MCF 10A (cell line): ENCODE data around the gene SLC22A1. TPM values are rescaled to one million over a fixed set of nuclear protein-coding genes. Genes with fewer than 3 reads are reported as not detected.

Experiments
- BruUV-seq: library from RNA; stranded (reverse); fragments of 400-500 nt; replicated peaks from 2 replicates; lab custom pipeline; 2021; lab: Mats Ljungman, UMichigan
- CTCF ChIA-PET: fragments of 300-600 bp; sonication (Branson Sonifier 250); formaldehyde crosslinking; extraction: SDS; loops from one replicate; lab custom pipeline; 2021; ENCODE audit warnings: antibody characterized with exemption, inconsistent platforms; lab: Yijun Ruan, JAX
- POLR2A ChIA-PET: fragments of 300-600, 350-650 bp; sonication (Branson Sonifier 250); formaldehyde crosslinking; extraction: SDS; loops from one replicate; lab custom pipeline; 2020; ENCODE audit warnings: antibody characterized with exemption, inconsistent platforms; lab: Yijun Ruan, JAX
- DNase-seq: peaks from one replicate; pipeline ENCODE4 v3.0.0-alpha.2; 2018; ENCODE audit not compliant: unreplicated experiment
- H3K27ac Mint-ChIP-seq: one replicate; pipeline ENCODE4 v1.8.0; 2022; ENCODE audit warnings: mild to moderate bottlenecking, low read depth, mixed read lengths; ENCODE audit not compliant: unreplicated experiment
- H3K27me3 Mint-ChIP-seq: one replicate; pipeline ENCODE4 v1.8.0; 2022; ENCODE audit warnings: mixed read lengths; ENCODE audit not compliant: insufficient read depth, unreplicated experiment
- H3K36me3 Mint-ChIP-seq: one replicate; pipeline ENCODE4 v1.8.0; 2022; ENCODE audit warnings: mild to moderate bottlenecking, moderate library complexity, mixed read lengths; ENCODE audit not compliant: insufficient read depth, unreplicated experiment
- H3K4me1 Mint-ChIP-seq: one replicate; pipeline ENCODE4 v1.8.0; 2022; ENCODE audit warnings: mixed read lengths; ENCODE audit not compliant: insufficient read depth, unreplicated experiment
- H3K4me3 Mint-ChIP-seq: one replicate; pipeline ENCODE4 v1.8.0; 2022; ENCODE audit warnings: mild to moderate bottlenecking, moderate library complexity, mixed read lengths; ENCODE audit not compliant: unreplicated experiment
- H3K9me3 Mint-ChIP-seq: one replicate; pipeline ENCODE4 v1.8.0; 2022; ENCODE audit warnings: mixed read lengths; ENCODE audit not compliant: unreplicated experiment
- CTCF ChIP-seq: fragments of 200-600 bp; IDR thresholded peaks from one replicate; pipeline ENCODE4 v1.8.0; 2022; ENCODE audit warnings: antibody characterized with exemption, mild to moderate bottlenecking; ENCODE audit not compliant: unreplicated experiment
- intact Hi-C: fragments of 100-400 bp; cut with micrococcal nuclease; formaldehyde crosslinking; loops from 2 replicates; pipeline ENCODE4 v1.14.1; 2022
- total RNA-seq: library from RNA; stranded (reverse); gene quantifications from 2 replicates; pipeline ENCODE4 v1.2.3, GENCODE V29; 2022

SLC22A1 gene
- total RNA-seq, 1 experiment from 2014 or later: 0.86 TPM

- no peak overlapping the region for H3K27ac Mint-ChIP-seq
- BruUV-seq: no TSS peak
- peaks cover 16% of the 10 kb centered on the region for H3K9me3 Mint-ChIP-seq
- H3K4me3 Mint-ChIP-seq: no peak overlapping the region
- ChIA-PET POLR2A (interaction anchor here (1.3 kb wide), 1 partner anchor 14 kb away, joined by 3 read pairs; no protein-coding TSS in a partner anchor), CTCF (interaction anchor here (0.5 to 0.8 kb wide), 3 partner anchors 174 to 953 kb away, joined by 3 read pairs; no protein-coding TSS in a partner anchor)
- no peak for DNase-seq
- H3K27me3 Mint-ChIP-seq: no peaks in the 10 kb centered on the region
- H3K36me3 Mint-ChIP-seq: no peaks in the 10 kb centered on the region
- no peak for TF ChIP-seq CTCF
- peaks cover 4% of the 10 kb centered on the region for H3K4me1 Mint-ChIP-seq
- intact Hi-C loops: no loop called here
Observed at GRCh38 chr6:160203522-160203921, 81.9 kb downstream of the SLC22A1 start.

GRCh38 chr6:160203953-160204352 is 82.3 kb downstream of the SLC22A1 start:
- H3K4me3 Mint-ChIP-seq: no peak overlapping the region
- no peaks in the 10 kb centered on the region for H3K27me3 Mint-ChIP-seq
- TF ChIP-seq CTCF: no peak
- BruUV-seq: no TSS peak
- no peaks in the 10 kb centered on the region for H3K36me3 Mint-ChIP-seq
- intact Hi-C loops: no loop called here
- no peak for DNase-seq
- H3K27ac Mint-ChIP-seq: no peak overlapping the region
- CTCF ChIA-PET: interaction anchor here (0.5 to 2.5 kb wide), 3 partner anchors 17 to 953 kb away, joined by 3 to 8 read pairs (median 3); no protein-coding TSS in a partner anchor
- H3K9me3 Mint-ChIP-seq: peaks cover 21% of the 10 kb centered on the region
- peaks cover under 1% of the 10 kb centered on the region for H3K4me1 Mint-ChIP-seq
- POLR2A ChIA-PET: no interaction called here

GRCh38 chr6:160204710-160205109 is 83.1 kb downstream of the SLC22A1 start:
- Mint-ChIP-seq H3K36me3 (no peaks in the 10 kb centered on the region), H3K27me3 (no peaks in the 10 kb centered on the region), H3K9me3 (peaks cover 21% of the 10 kb centered on the region), H3K27ac (no peak overlapping the region), H3K4me1 (no peaks in the 10 kb centered on the region), H3K4me3 (no peak overlapping the region)
- no peak for DNase-seq
- POLR2A ChIA-PET: interaction anchor here (1.4 kb wide), 1 partner anchor 116 kb away, joined by 3 read pairs; no protein-coding TSS in a partner anchor
- CTCF ChIA-PET: interaction anchor here (0.7 to 2.5 kb wide), 2 partner anchors 16 to 341 kb away, joined by 5 to 8 read pairs; no protein-coding TSS in a partner anchor
- no TSS peak for BruUV-seq
- no peak for TF ChIP-seq CTCF
- intact Hi-C loops: no loop called here

GRCh38 chr6:160207618-160208017 is 86.0 kb downstream of the SLC22A1 start:
- H3K4me1 Mint-ChIP-seq: no peaks in the 10 kb centered on the region
- no peak overlapping the region for H3K4me3 Mint-ChIP-seq
- CTCF ChIA-PET: interaction anchor here (0.5 to 1.6 kb wide), 5 partner anchors 9 to 329 kb away, joined by 3 to 4 read pairs (median 4); no protein-coding TSS in a partner anchor
- H3K9me3 Mint-ChIP-seq: peaks cover 21% of the 10 kb centered on the region
- no peak for DNase-seq
- no peaks in the 10 kb centered on the region for H3K36me3 Mint-ChIP-seq
- intact Hi-C loops: no loop called here
- H3K27ac Mint-ChIP-seq: no peak overlapping the region
- POLR2A ChIA-PET: interaction anchor here (0.6 kb wide), 1 partner anchor 121 kb away, joined by 3 read pairs; no protein-coding TSS in a partner anchor
- H3K27me3 Mint-ChIP-seq: no peaks in the 10 kb centered on the region
- no TSS peak for BruUV-seq
- TF ChIP-seq CTCF: no peak

Other genes with a start within 250 kb of the SLC22A1 start
- not detected in 2 replicates for gene MAS1, start 230.8 kb upstream of the SLC22A1 start, total RNA-seq
- gene IGF2R, start 152.7 kb upstream of the SLC22A1 start, total RNA-seq: 160 and 234 TPM in 2 replicates
- not detected in 2 replicates for gene SLC22A2, start 137.0 kb downstream of the SLC22A1 start, total RNA-seq
- 0.09 and 0.20 TPM in 2 replicates for gene SLC22A3, start 226.6 kb downstream of the SLC22A1 start, total RNA-seq